ENCODE measurements around the gene PRR5L. TPM values are rescaled to one million over a fixed set of nuclear protein-coding genes. Genes with fewer than 3 reads are reported as not detected.

PRR5L gene
- total and polyA plus RNA-seq, 2 experiments from 2014 or later: 3.1 to 8.9 TPM

DNA sequence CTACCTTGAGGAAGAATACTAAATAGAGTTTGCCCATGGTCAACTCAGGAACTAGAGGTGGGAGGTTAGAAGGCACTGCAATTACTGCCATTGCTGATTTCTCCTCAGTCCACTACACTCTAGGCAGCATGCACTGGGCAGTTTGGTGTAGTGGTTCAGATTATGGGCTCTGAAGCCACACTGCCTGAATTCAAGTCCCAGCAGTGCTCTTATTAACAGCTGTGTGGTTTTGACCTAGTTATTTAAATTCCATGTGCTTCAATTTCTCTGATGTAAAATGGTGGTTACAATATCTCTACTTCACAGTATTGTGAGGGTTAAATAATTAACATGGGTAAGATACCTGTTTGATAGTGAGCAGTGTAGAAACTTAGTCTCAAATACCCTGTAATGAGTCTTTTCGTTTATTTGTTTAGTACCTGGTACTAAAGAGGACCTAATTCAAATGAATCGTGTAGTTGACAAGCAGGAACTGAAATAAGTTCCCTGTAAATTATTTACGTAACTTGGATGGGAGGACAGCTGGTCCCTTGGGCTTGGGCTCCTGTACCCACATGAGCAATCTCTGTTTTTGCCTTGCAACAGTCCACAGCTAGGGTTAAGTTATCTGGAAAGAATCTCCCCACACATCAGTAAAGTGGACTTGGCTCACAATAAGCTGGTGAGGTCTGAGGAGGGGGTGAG is 17.8 kb downstream of the PRR5L start:
- peaks cover 6% of the 10 kb centered on the region; the same call in 1 of the 2 replicates for H3K9me2 ChIP-seq (ENCODE audit: insufficient read depth)
- no peaks in the 10 kb centered on the region for H4K20me1 ChIP-seq (replicated peaks; ENCODE audit: insufficient read depth)
- Mint-ChIP-seq H3K27me3 (ENCODE audit: insufficient read depth, low read depth, poor library complexity) (peaks cover 2% of the 10 kb centered on the region), H3K27ac (no peak overlapping the region), H3K4me1 (peaks cover 22% of the 10 kb centered on the region), H3K36me3 (ENCODE audit: low read depth) (no peaks in the 10 kb centered on the region), H3K9me3 (no peaks in the 10 kb centered on the region), H3K4me3 (no peak overlapping the region)
- ATAC-seq: no peak
- DNase-seq (ENCODE audit: low spot score): no peak
- no peak overlapping the region for H3K27ac ChIP-seq (ENCODE audit: low read depth)
- peaks cover 15% of the 10 kb centered on the region for H3K4me1 ChIP-seq (ENCODE audit: insufficient read depth)
- TF ChIP-seq, protein P1, sequence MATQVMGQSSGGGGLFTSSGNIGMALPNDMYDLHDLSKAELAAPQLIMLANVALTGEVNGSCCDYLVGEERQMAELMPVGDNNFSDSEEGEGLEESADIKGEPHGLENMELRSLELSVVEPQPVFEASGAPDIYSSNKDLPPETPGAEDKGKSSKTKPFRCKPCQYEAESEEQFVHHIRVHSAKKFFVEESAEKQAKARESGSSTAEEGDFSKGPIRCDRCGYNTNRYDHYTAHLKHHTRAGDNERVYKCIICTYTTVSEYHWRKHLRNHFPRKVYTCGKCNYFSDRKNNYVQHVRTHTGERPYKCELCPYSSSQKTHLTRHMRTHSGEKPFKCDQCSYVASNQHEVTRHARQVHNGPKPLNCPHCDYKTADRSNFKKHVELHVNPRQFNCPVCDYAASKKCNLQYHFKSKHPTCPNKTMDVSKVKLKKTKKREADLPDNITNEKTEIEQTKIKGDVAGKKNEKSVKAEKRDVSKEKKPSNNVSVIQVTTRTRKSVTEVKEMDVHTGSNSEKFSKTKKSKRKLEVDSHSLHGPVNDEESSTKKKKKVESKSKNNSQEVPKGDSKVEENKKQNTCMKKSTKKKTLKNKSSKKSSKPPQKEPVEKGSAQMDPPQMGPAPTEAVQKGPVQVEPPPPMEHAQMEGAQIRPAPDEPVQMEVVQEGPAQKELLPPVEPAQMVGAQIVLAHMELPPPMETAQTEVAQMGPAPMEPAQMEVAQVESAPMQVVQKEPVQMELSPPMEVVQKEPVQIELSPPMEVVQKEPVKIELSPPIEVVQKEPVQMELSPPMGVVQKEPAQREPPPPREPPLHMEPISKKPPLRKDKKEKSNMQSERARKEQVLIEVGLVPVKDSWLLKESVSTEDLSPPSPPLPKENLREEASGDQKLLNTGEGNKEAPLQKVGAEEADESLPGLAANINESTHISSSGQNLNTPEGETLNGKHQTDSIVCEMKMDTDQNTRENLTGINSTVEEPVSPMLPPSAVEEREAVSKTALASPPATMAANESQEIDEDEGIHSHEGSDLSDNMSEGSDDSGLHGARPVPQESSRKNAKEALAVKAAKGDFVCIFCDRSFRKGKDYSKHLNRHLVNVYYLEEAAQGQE (IDR thresholded peaks at IDR 0.05; ENCODE audit: unreplicated experiment): no peak
- TF ChIP-seq, protein P2, sequence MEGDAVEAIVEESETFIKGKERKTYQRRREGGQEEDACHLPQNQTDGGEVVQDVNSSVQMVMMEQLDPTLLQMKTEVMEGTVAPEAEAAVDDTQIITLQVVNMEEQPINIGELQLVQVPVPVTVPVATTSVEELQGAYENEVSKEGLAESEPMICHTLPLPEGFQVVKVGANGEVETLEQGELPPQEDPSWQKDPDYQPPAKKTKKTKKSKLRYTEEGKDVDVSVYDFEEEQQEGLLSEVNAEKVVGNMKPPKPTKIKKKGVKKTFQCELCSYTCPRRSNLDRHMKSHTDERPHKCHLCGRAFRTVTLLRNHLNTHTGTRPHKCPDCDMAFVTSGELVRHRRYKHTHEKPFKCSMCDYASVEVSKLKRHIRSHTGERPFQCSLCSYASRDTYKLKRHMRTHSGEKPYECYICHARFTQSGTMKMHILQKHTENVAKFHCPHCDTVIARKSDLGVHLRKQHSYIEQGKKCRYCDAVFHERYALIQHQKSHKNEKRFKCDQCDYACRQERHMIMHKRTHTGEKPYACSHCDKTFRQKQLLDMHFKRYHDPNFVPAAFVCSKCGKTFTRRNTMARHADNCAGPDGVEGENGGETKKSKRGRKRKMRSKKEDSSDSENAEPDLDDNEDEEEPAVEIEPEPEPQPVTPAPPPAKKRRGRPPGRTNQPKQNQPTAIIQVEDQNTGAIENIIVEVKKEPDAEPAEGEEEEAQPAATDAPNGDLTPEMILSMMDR (conservative IDR thresholded peaks at IDR 0.05; ENCODE audit: low read depth in 2 of 2): no peak
- no peak for TF ChIP-seq JUNB (IDR thresholded peaks at IDR 0.05; ENCODE audit: unreplicated experiment)
- TF ChIP-seq ZNF331 (CRISPR knock-in tag; IDR thresholded peaks at IDR 0.05; ENCODE audit: low read depth): no peak
- no peak for TF ChIP-seq EZH2 (IDR thresholded peaks at IDR 0.05; ENCODE audit: low read depth, unreplicated experiment)
- TF ChIP-seq, protein P3, sequence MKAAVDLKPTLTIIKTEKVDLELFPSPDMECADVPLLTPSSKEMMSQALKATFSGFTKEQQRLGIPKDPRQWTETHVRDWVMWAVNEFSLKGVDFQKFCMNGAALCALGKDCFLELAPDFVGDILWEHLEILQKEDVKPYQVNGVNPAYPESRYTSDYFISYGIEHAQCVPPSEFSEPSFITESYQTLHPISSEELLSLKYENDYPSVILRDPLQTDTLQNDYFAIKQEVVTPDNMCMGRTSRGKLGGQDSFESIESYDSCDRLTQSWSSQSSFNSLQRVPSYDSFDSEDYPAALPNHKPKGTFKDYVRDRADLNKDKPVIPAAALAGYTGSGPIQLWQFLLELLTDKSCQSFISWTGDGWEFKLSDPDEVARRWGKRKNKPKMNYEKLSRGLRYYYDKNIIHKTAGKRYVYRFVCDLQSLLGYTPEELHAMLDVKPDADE (IDR thresholded peaks at IDR 0.05): no peak
- no peak for TF ChIP-seq NANOG (IDR thresholded peaks at IDR 0.05; ENCODE audit: borderline replicate concordance)
- TF ChIP-seq STAT1 (IDR thresholded peaks at IDR 0.05; ENCODE audit: unreplicated experiment): no peak
- TF ChIP-seq CREB1 (CRISPR knock-in tag; IDR thresholded peaks at IDR 0.05; ENCODE audit: low read depth): no peak
- TF ChIP-seq ZNF114 (CRISPR knock-in tag; IDR thresholded peaks at IDR 0.05): no peak
- TF ChIP-seq, protein P4, sequence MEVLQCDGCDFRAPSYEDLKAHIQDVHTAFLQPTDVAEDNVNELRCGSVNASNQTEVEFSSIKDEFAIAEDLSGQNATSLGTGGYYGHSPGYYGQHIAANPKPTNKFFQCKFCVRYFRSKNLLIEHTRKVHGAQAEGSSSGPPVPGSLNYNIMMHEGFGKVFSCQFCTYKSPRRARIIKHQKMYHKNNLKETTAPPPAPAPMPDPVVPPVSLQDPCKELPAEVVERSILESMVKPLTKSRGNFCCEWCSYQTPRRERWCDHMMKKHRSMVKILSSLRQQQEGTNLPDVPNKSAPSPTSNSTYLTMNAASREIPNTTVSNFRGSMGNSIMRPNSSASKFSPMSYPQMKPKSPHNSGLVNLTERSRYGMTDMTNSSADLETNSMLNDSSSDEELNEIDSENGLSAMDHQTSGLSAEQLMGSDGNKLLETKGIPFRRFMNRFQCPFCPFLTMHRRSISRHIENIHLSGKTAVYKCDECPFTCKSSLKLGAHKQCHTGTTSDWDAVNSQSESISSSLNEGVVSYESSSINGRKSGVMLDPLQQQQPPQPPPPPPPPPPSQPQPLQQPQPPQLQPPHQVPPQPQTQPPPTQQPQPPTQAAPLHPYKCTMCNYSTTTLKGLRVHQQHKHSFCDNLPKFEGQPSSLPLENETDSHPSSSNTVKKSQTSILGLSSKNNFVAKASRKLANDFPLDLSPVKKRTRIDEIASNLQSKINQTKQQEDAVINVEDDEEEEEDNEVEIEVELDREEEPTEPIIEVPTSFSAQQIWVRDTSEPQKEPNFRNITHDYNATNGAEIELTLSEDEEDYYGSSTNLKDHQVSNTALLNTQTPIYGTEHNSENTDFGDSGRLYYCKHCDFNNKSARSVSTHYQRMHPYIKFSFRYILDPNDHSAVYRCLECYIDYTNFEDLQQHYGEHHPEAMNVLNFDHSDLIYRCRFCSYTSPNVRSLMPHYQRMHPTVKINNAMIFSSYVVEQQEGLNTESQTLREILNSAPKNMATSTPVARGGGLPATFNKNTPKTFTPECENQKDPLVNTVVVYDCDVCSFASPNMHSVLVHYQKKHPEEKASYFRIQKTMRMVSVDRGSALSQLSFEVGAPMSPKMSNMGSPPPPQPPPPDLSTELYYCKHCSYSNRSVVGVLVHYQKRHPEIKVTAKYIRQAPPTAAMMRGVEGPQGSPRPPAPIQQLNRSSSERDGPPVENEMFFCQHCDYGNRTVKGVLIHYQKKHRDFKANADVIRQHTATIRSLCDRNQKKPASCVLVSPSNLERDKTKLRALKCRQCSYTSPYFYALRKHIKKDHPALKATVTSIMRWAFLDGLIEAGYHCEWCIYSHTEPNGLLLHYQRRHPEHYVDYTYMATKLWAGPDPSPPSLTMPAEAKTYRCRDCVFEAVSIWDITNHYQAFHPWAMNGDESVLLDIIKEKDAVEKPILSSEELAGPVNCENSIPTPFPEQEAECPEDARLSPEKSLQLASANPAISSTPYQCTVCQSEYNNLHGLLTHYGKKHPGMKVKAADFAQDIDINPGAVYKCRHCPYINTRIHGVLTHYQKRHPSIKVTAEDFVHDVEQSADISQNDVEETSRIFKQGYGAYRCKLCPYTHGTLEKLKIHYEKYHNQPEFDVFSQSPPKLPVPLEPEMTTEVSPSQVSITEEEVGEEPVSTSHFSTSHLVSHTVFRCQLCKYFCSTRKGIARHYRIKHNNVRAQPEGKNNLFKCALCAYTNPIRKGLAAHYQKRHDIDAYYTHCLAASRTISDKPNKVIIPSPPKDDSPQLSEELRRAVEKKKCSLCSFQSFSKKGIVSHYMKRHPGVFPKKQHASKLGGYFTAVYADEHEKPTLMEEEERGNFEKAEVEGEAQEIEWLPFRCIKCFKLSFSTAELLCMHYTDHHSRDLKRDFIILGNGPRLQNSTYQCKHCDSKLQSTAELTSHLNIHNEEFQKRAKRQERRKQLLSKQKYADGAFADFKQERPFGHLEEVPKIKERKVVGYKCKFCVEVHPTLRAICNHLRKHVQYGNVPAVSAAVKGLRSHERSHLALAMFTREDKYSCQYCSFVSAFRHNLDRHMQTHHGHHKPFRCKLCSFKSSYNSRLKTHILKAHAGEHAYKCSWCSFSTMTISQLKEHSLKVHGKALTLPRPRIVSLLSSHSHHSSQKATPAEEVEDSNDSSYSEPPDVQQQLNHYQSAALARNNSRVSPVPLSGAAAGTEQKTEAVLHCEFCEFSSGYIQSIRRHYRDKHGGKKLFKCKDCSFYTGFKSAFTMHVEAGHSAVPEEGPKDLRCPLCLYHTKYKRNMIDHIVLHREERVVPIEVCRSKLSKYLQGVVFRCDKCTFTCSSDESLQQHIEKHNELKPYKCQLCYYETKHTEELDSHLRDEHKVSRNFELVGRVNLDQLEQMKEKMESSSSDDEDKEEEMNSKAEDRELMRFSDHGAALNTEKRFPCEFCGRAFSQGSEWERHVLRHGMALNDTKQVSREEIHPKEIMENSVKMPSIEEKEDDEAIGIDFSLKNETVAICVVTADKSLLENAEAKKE (CRISPR knock-in tag; IDR thresholded peaks at IDR 0.05): no peak
- TF ChIP-seq POLR2AphosphoS5 (IDR thresholded peaks at IDR 0.05; ENCODE audit: low read depth): no peak
- TF ChIP-seq EZH2phosphoT487 (IDR thresholded peaks at IDR 0.05; ENCODE audit: unreplicated experiment): no peak
- no peak overlapping the region for H2AFZ ChIP-seq
- H3K4me2 ChIP-seq: no peak overlapping the region
- H3K27me3 ChIP-seq (ENCODE audit: insufficient read depth): no peaks in the 10 kb centered on the region
- H3K79me2 ChIP-seq (replicated peaks; ENCODE audit: insufficient read depth): no peaks in the 10 kb centered on the region
- no peak overlapping the region for H3K4me3 ChIP-seq
- H3F3A ChIP-seq (replicated peaks; ENCODE audit: low read depth): no peaks in the 10 kb centered on the region
- H3K36me3 ChIP-seq (ENCODE audit: insufficient read depth): no peaks in the 10 kb centered on the region

All from GM23338 (cell line).